Hepatocyte (in vitro differentiated cells): Measurements from ENCODE around the gene NOTUM. TPM values are rescaled to one million over a fixed set of nuclear protein-coding genes. Genes with fewer than 3 reads are reported as not detected.

ENCODE experiments used
- DNase-seq: peaks from one replicate; pipeline ENCODE4 v3.0.0-alpha.2; 2016; ENCODE audit warnings: low spot score
- H2AFZ ChIP-seq: fragments of 200-600 bp; sonication (generic); 2 replicates; pipeline ENCODE4 v1.6.0; 2016; ENCODE audit warnings: antibody characterized with exemption, mild to moderate bottlenecking
- H3K27ac ChIP-seq: fragments of 200-600 bp; sonication (generic); 2 replicates; pipeline ENCODE4 v1.5.1; 2016; ENCODE audit warnings: mild to moderate bottlenecking
- H3K27me3 ChIP-seq: fragments of 200-600 bp; sonication (generic); 2 replicates; pipeline ENCODE4 v1.6.1; 2016
- H3K36me3 ChIP-seq: fragments of 200-600 bp; sonication (generic); replicated peaks from 2 replicates; pipeline ENCODE4 v1.5.1; 2016; ENCODE audit warnings: low read depth; ENCODE audit not compliant: insufficient read depth
- H3K4me1 ChIP-seq: fragments of 200-600 bp; sonication (generic); 2 replicates; pipeline ENCODE4 v1.5.1; 2016; ENCODE audit warnings: mild to moderate bottlenecking, moderate library complexity; ENCODE audit not compliant: insufficient read depth
- H3K4me2 ChIP-seq: fragments of 200-600 bp; sonication (generic); 2 replicates; pipeline ENCODE4 v1.6.0; 2016
- H3K4me3 ChIP-seq: fragments of 200-600 bp; sonication (generic); 2 replicates; pipeline ENCODE4 v1.5.1; 2016; ENCODE audit warnings: mild to moderate bottlenecking
- H3K79me2 ChIP-seq: fragments of 200-600 bp; sonication (generic); 2 replicates; pipeline ENCODE4 v1.6.0; 2017; ENCODE audit warnings: mild to moderate bottlenecking
- H3K9me2 ChIP-seq: fragments of 200-600 bp; sonication (generic); replicated peaks from 2 replicates; pipeline ENCODE4 v1.6.0; 2017; ENCODE audit warnings: mild to moderate bottlenecking; ENCODE audit not compliant: insufficient read depth
- H3K9me3 ChIP-seq: fragments of 200-600 bp; sonication (generic); 2 replicates; pipeline ENCODE4 v1.5.1; 2016; ENCODE audit warnings: low read depth, mild to moderate bottlenecking
- H4K20me1 ChIP-seq: fragments of 200-600 bp; sonication (generic); 2 replicates; pipeline ENCODE4 v1.6.0; 2016; ENCODE audit warnings: mild to moderate bottlenecking; ENCODE audit not compliant: insufficient read depth, poor library complexity, severe bottlenecking
- CTCF ChIP-seq: fragments of 200-600 bp; sonication (generic); IDR thresholded peaks from 2 replicates; pipeline ENCODE4 v1.5.1; 2016; ENCODE audit warnings: antibody characterized with exemption, mild to moderate bottlenecking; ENCODE audit not compliant: poor library complexity
- EZH2 ChIP-seq: fragments of 200-600 bp; sonication (generic); IDR thresholded peaks from 2 replicates; pipeline ENCODE4 v1.6.1; 2016; ENCODE audit warnings: antibody characterized with exemption, mild to moderate bottlenecking, borderline replicate concordance
- EZH2phosphoT487 ChIP-seq: fragments of 200-600 bp; sonication (generic); IDR thresholded peaks from one replicate; pipeline ENCODE4 v1.6.1; 2018; ENCODE audit warnings: antibody characterized with exemption, mild to moderate bottlenecking, low read depth, moderate library complexity; ENCODE audit not compliant: unreplicated experiment, severe bottlenecking
- WGBS: methylation state at CpG from one replicate; pipeline ENCODE4 v1.1.6; 2016; ENCODE audit warnings: low lambda C conversion rate; ENCODE audit errors: missing lambda C conversion rate; 5-methylcytosine and 5-hydroxymethylcytosine counted together
- polyA plus RNA-seq: library from polyadenylated mRNA; unstranded; fragments of >200 nt; fragmentation: Nextera tagmentation; extraction: Ambion mirVana; gene quantifications from 2 replicates; pipeline ENCODE4 v1.2.1, GENCODE V29; 2016
- total RNA-seq: library from RNA; depleted of rRNA; stranded (reverse); fragments of >200 nt; gene quantifications from 2 replicates; pipeline ENCODE4 v1.2.3, GENCODE V29; 2014

NOTUM gene
- total and polyA plus RNA-seq, 2 experiments from 2014 or later = 1.0 to 4.7 TPM

- DNase-seq = no peak
- 86% methylated on average over 42 of the region's 45 CpGs for WGBS
- TF ChIP-seq EZH2phosphoT487 (no peak), EZH2 (no peak), CTCF (no peak)
Observed at GRCh38 chr17:81956607-81957589, 4.1 kb downstream of the NOTUM start.

GRCh38 chr17:81955756-81956544, 5.0 kb downstream of the NOTUM start:
- H3K9me3 ChIP-seq = no peaks in the 10 kb centered on the region
- H4K20me1 ChIP-seq = no peaks in the 10 kb centered on the region
- WGBS = 91% methylated on average over 13 of the region's 13 CpGs

More at GRCh38 chr17:81956607-81957589, 4.1 kb downstream of the NOTUM start:
- Histone ChIP-seq H3K4me2 (no peak overlapping the region), H3K4me1 (peaks cover 12% of the 10 kb centered on the region), H3K79me2 (no peaks in the 10 kb centered on the region), H2AFZ (no peak overlapping the region), H3K4me3 (no peak overlapping the region), H3K9me2 (no peaks in the 10 kb centered on the region), H3K9me3 (no peaks in the 10 kb centered on the region), H3K27ac (no peak overlapping the region), H4K20me1 (no peaks in the 10 kb centered on the region), H3K36me3 (no peaks in the 10 kb centered on the region), H3K27me3 (peaks cover 34% of the 10 kb centered on the region)

GRCh38 chr17:81955058-81955681, 5.8 kb downstream of the NOTUM start:
- H3K4me2 ChIP-seq = no peak overlapping the region
- H3K27ac ChIP-seq = no peak overlapping the region
- no peak overlapping the region for H3K4me3 ChIP-seq
- no peak overlapping the region for H2AFZ ChIP-seq
- 87% methylated on average over 17 of the region's 26 CpGs for WGBS
- no peak for TF ChIP-seq EZH2
- no peak for TF ChIP-seq EZH2phosphoT487
- TF ChIP-seq CTCF = no peak
- H3K27me3 ChIP-seq = peaks cover 24% of the 10 kb centered on the region
- no peak for DNase-seq
- peaks cover 7% of the 10 kb centered on the region for H3K4me1 ChIP-seq
- H3K36me3 ChIP-seq = no peaks in the 10 kb centered on the region
- H3K79me2 ChIP-seq = no peaks in the 10 kb centered on the region
- H4K20me1 ChIP-seq = no peaks in the 10 kb centered on the region
- H3K9me3 ChIP-seq = no peaks in the 10 kb centered on the region
- H3K9me2 ChIP-seq = no peaks in the 10 kb centered on the region

More at GRCh38 chr17:81955756-81956544, 5.0 kb downstream of the NOTUM start:
- Histone ChIP-seq H3K9me2 (no peaks in the 10 kb centered on the region), H3K4me1 (peaks cover 12% of the 10 kb centered on the region), H3K4me3 (no peak overlapping the region), H3K79me2 (no peaks in the 10 kb centered on the region), H3K36me3 (no peaks in the 10 kb centered on the region), H3K27me3 (peaks cover 29% of the 10 kb centered on the region), H3K27ac (no peak overlapping the region), H3K4me2 (no peak overlapping the region), H2AFZ (no peak overlapping the region)
- TF ChIP-seq CTCF = no peak
- no peak for TF ChIP-seq EZH2phosphoT487
- TF ChIP-seq EZH2 = no peak
- no peak for DNase-seq
